ENCODE measurements around the gene IMMP2L.

GRCh38 chr7:111364413-111364812, 197.9 kb downstream of the IMMP2L start:
- no peak for TF ChIP-seq CTCF (optimal IDR thresholded peaks at IDR 0.05 in 1 of 3, IDR thresholded peaks at IDR 0.05 in 1 of 3, conservative IDR thresholded peaks at IDR 0.05 in 1 of 3; ENCODE audit: extremely low read depth in 1 of 3, insufficient read depth in 2 of 3, low read length in 3 of 3)
- no peak for TF ChIP-seq EZH2 (IDR thresholded peaks at IDR 0.05; ENCODE audit: low read length)

Measured in keratinocyte (primary cell).